Measurements from ENCODE around the gene RNF5. TPM values are rescaled to one million over a fixed set of nuclear protein-coding genes. Genes with fewer than 3 reads are reported as not detected.

Gene RNF5
- total and polyA plus RNA-seq, 9 of the 15 experiments (the other 6 are each of a cell fraction or from before 2014, with no cell fraction given) = 62.2 to 245 (median 129) TPM

- no peak for TF ChIP-seq RREB1 (CRISPR knock-in tag; IDR thresholded peaks at IDR 0.05)
- TF ChIP-seq RBM15 (IDR thresholded peaks at IDR 0.05; ENCODE audit: insufficient read depth, low read length) = no peak
- TF ChIP-seq, protein P1, sequence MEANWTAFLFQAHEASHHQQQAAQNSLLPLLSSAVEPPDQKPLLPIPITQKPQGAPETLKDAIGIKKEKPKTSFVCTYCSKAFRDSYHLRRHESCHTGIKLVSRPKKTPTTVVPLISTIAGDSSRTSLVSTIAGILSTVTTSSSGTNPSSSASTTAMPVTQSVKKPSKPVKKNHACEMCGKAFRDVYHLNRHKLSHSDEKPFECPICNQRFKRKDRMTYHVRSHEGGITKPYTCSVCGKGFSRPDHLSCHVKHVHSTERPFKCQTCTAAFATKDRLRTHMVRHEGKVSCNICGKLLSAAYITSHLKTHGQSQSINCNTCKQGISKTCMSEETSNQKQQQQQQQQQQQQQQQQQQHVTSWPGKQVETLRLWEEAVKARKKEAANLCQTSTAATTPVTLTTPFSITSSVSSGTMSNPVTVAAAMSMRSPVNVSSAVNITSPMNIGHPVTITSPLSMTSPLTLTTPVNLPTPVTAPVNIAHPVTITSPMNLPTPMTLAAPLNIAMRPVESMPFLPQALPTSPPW (CRISPR knock-in tag; IDR thresholded peaks at IDR 0.05) = peak; percentile 92
- TF ChIP-seq HMG20B (CRISPR knock-in tag; IDR thresholded peaks at IDR 0.05) = no peak
- no peak for TF ChIP-seq TGIF2 (CRISPR knock-in tag; IDR thresholded peaks at IDR 0.05)
- no peak for TF ChIP-seq ZNF124 (CRISPR knock-in tag; IDR thresholded peaks at IDR 0.05)
- no peak for TF ChIP-seq RFX1 (IDR thresholded peaks at IDR 0.05)
- TF ChIP-seq HDAC8 (tag; IDR thresholded peaks at IDR 0.05) = no peak
- 0 out of 2 replicates have a peak, but pooled peaks have one; percentile 68 for TF ChIP-seq RB1 (IDR thresholded peaks at IDR 0.05; ENCODE audit: low read depth)
- no peak for TF ChIP-seq HOMEZ (CRISPR knock-in tag; IDR thresholded peaks at IDR 0.05)
- no peak for TF ChIP-seq MED1 (CRISPR knock-in tag; IDR thresholded peaks at IDR 0.05; ENCODE audit: borderline replicate concordance)
- TF ChIP-seq CTCFL (IDR thresholded peaks at IDR 0.05; ENCODE audit: borderline replicate concordance, insufficient read depth, low read depth, low read length, poor library complexity, severe bottlenecking) = no peak
- TF ChIP-seq ZNF224 (CRISPR knock-in tag; IDR thresholded peaks at IDR 0.05) = no peak
- no peak for TF ChIP-seq MBD1 (CRISPR knock-in tag; IDR thresholded peaks at IDR 0.05)
- TF ChIP-seq HDAC3 (IDR thresholded peaks at IDR 0.05; ENCODE audit: borderline replicate concordance, partially characterized antibody) = peak; percentile 78
These were observed 10.4 kb upstream of the RNF5 start (continued) for GRCh38 chr6:32167761-32168262.

Measured in K562 (cell line).